Testis (tissue), 2 donors: ENCODE data around the gene C2orf81.

Experiments used
- CTCF ChIP-seq, 3 experiments: fragments of 450-650 bp in 2 of 3; fragments of 200-600 bp in 1 of 3; sonication (generic) in 1 of 3; IDR thresholded peaks; one replicate each; pipeline ENCODE4 v1.5.1; 2016 to 2019; ENCODE audit warnings: antibody characterized with exemption in 3 of 3, mild to moderate bottlenecking in 2 of 3, moderate library complexity in 1 of 3
- POLR2A ChIP-seq: fragments of 450-650 bp; IDR thresholded peaks from one replicate; pipeline ENCODE4 v1.6.1; 2017; ENCODE audit warnings: antibody characterized with exemption, mild to moderate bottlenecking, moderate library complexity

GRCh38 chr2:74367789-74368188, 53.6 kb downstream of the C2orf81 start:
- TF ChIP-seq POLR2A, result no peak
- TF ChIP-seq CTCF (IDR thresholded peaks at IDR 0.05), result no peak
